HEK293T (cell line): ENCODE results near the gene PDGFRB.

Source experiments
- BHLHE40 ChIP-seq: fragments of 450-650 bp; IDR thresholded peaks from 2 replicates; pipeline ENCODE4 v1.6.1; 2016; ENCODE audit warnings: mild to moderate bottlenecking, moderate library complexity, borderline replicate concordance
- FOXK2 ChIP-seq: fragments of 450-650 bp; IDR thresholded peaks from 2 replicates; pipeline ENCODE4 v1.6.1; 2016; ENCODE audit warnings: mild to moderate bottlenecking
- FOXM1 ChIP-seq: fragments of 450-650 bp; IDR thresholded peaks from 2 replicates; pipeline ENCODE4 v1.6.1; 2017; ENCODE audit warnings: mild to moderate bottlenecking, borderline replicate concordance
- LEF1 ChIP-seq: fragments of 450-650 bp; IDR thresholded peaks from 2 replicates; pipeline ENCODE4 v1.6.1; 2017; ENCODE audit warnings: mild to moderate bottlenecking, borderline replicate concordance
- SP1 ChIP-seq: fragments of 450-650 bp; IDR thresholded peaks from 2 replicates; pipeline ENCODE4 v1.6.1; 2017
- TF ChIP-seq, protein P1 (sequence below): fragments of 450-650 bp; IDR thresholded peaks from 2 replicates; pipeline ENCODE4 v1.6.1; 2016

DNA sequence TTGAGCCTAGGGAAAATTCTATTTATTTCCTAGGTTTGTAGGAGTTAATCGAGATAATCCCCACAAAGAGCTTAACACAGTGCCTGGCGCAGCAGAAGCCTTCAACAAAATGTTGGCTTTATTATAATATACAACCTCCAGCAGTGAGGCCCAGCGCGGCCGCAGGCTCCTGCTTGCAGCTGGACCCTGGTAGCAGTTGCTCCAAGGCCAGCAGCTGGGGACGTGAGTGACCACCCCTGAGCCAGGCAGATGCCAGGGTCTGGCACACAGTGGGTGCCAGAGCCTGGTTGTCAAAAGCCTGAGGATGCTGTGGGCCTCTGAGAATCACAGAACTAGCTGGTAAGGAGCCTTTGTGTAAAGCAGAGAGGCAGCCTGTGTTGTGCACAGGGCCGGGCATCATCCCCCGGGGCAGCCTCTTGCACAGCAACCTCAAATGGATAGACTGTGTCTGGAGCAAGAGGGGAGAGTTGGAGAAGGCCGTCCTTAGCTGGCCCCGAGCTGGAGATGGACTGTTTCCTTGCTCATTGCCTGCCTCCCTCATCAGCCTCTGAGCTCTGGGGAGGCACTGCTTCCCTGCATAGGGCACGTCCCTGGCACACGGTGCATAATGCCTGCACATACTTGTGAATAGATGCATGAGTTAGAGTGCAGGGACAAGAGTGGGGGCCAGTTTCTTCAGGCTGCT, 86.5 kb downstream of the PDGFRB start:
- no peak for TF ChIP-seq BHLHE40
- TF ChIP-seq FOXM1 = no peak
- TF ChIP-seq LEF1 = no peak
- no peak for TF ChIP-seq SP1
- no peak for TF ChIP-seq FOXK2
- TF ChIP-seq, protein P1, sequence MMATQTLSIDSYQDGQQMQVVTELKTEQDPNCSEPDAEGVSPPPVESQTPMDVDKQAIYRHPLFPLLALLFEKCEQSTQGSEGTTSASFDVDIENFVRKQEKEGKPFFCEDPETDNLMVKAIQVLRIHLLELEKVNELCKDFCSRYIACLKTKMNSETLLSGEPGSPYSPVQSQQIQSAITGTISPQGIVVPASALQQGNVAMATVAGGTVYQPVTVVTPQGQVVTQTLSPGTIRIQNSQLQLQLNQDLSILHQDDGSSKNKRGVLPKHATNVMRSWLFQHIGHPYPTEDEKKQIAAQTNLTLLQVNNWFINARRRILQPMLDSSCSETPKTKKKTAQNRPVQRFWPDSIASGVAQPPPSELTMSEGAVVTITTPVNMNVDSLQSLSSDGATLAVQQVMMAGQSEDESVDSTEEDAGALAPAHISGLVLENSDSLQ = no peak
